DMS114 treated with DMSO at 0.1 percent for 48 hours (cell line): ENCODE data around the gene RNF111.
A peak's percentile ranks its signal among the peaks of the same experiment; 100 is the strongest.
"Not testable (repeated sequence)": the region's sequence is repeated elsewhere in the genome, so short reads cannot be mapped to it uniquely, and the experiment has no call there.

Experiments
- DNase-seq: peaks from one replicate; lab custom pipeline; 2025; ENCODE audit not compliant: unreplicated experiment; lab: John Stamatoyannopoulos, UW

RNF111 gene

DNA sequence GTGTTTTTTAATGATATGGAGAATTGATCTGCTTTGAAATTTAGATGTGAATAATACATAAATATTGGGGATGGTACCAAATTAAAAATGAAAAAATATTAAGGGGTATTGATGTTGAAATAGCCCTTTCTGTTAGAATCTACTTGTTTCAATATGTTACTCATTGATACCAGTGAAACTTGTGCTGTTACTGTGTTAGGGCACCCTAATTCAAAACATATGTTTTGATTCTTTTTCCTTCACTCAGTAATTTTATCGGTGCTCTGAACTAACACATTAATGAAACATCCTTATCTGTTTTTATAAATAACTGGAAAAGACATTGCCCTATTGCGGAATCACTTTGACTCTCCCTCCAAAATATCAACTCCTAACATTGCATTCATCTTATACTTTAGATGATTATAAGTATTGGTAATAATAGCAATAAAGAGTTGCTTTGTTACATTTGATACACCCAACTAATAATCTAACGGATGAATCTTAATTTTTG, 65.5 kb downstream of the RNF111 start:
- no peak for DNase-seq

DNA sequence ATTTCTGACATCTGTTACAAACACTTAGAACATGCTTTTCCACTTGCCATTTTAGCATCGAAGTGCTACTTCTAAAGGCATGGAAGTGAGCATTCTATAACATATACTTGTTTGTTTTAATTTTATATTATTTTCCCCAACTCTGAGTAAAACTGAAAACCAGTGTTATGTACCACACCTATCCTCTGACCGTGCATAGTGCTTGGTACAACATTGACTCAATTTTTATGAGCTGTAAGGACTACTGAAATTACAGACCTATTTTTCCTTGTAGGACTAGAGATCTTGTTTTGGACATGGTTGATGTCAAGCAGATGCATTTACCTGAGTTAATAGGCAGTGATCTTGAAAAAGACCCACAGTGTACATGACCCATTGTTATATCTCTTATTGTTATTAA, 66.0 kb downstream of the RNF111 start:
- no peak for DNase-seq

- no peak for DNase-seq
Observed at GRCh38 chr15:59059076-59059597, 71.7 kb downstream of the RNF111 start.

- no peak for DNase-seq
Observed at GRCh38 chr15:59060348-59060747, 72.9 kb downstream of the RNF111 start.

DNA sequence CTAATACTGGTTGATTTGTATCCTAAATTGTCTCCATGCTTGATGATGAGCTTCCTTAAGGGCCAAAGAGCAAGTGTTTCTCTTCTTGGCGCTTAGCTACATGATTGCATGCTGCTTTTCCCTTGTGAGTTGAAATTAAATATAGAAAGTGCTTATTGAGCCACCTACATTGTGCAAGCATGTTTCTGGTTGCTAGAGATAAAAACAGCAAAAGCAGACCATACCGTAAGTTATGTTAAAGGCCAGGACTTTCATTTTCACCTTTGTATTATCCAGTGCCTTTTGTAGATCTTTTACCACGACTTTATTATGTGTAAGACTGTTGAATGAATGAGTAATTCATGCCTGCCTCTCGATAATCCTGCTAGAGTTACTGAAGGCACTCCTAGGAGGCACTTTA, 75.6 kb downstream of the RNF111 start:
- DNase-seq, result no peak

- no peak for DNase-seq
Observed at GRCh38 chr15:59069430-59069829, 82.0 kb downstream of the RNF111 start.

DNA sequence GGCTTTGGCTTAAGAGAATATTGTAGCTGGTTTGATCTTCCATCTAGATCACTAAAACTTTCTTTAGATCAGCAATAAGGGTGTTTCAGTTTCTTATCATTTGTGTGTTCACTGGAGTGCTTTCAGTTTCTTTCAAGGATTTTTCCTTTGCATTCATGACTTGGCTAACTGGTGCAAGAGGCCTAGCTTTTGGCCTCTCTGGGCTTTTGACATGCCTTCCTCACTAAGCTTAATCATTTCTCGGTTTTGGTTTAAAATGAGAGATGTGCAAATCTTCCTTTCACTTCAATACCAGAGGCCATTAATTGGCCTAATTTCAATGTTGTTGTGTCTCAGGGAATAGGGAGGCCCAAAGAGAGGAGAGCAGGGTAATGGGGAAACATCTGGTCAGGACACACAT, 87.1 kb downstream of the RNF111 start:
- DNase-seq, result no peak

DNA sequence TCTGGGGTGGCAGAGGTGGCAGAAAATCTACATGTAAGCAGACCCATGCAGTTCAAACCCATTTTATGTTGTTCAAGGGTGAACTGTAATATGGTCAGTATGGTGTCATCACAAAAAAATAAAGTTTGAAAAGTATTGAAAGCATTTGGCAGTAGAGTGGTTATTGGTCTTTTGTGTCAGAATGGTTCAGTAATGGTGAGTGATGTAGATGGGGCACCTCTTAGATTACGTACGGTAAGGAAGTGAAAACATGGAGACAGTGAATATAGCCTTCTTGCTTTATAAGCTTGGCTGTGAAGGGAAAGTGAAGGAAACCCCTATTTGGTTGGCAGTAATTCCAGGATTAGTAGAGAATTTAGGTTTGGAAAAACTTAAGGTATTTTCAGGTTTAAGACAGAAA, 100.3 kb downstream of the RNF111 start:
- no peak for DNase-seq

- DNase-seq, result no peak
Observed at GRCh38 chr15:59094077-59094476, 106.6 kb downstream of the RNF111 start.

DNA sequence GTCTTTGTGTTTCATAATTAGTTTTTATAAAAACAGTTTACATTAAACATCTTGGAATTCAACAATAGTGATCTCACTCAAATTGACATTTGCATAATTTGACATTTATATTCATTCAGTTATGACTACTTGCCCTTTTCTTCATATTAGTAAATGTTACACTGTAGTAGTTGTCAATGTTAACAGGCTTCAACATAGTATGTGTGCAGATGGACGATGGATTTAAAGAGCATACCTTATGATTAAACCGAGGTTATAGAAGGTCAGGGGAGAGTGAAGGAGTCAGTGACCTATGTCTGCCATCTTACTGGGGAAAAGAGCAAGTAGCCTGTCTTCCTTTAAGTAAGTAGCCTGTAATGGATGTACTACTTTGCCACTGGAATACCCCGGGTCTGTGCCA, 109.0 kb downstream of the RNF111 start:
- no peak for DNase-seq

DNA sequence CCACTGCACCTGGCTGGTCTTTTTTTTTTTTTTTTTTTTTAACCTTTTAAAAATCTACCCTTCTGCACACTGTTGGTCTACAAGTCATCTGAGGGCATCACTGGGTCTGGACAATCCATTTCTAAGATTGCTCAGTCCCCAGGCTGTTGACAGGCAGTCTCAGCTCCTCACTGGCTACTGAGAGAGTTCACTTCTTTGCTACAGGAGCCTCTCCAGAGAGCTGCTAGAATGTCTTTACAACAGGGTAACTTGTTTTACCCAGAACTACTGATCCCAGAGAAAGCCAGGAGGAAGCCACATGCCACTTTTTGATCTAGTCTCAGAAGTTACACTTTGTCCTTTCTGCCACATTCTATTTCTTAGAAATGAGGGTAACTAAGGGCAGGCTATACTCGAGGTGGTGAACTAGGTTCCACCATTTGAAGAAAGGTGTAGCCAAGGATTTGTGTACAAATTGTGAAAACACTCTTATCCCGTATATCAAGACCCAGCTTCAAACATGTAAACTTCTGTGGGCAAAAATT, 111.8 kb downstream of the RNF111 start:
- no peak for DNase-seq

- DNase-seq, result no peak
Observed at GRCh38 chr15:59104602-59104911, 117.1 kb downstream of the RNF111 start.

DNA sequence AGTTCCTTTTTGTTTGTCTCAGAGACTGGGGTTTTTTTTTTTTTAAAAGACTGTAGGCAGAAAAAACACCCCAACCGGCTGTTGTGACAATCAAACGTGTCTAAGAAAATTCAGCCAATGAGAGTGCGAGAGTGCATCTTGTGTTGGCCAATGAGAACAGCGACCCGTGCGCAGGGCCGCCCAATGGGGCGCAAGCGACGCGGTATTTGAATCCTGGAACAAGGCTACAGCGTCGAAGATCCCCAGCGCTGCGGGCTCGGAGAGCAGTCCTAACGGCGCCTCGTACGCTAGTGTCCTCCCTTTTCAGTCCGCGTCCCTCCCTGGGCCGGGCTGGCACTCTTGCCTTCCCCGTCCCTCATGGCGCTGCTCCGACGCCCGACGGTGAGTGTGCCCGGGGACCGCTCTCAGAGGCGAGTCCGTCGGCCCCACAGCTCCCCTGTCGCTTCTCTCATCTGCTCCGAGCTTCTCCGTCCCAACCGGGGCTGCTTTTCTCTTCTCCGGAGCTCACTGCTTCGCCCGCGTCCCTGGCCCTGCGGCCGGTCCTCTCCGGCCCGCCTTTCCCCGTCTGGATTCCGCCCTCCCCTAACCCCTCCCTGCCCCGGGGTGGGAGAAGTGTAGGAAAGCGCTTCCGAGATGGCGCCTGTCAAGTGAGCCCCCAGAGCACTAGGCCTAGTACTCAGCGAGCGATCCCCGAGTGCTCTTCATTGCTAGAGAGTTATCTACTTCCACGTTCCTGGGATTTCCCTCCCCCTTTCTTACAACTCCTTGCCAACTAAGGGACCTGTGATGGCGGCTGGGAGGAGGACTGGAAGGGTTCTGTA, 117.7 kb downstream of the RNF111 start, which contains the start of gene CCNB2:
Gene CCNB2 (plus strand): TSS at position 235 of the 821 bp plus-strand sequence. CDS start 123 bp downstream, at position 358.
- DNase-seq, result peak; percentile 95

DNA sequence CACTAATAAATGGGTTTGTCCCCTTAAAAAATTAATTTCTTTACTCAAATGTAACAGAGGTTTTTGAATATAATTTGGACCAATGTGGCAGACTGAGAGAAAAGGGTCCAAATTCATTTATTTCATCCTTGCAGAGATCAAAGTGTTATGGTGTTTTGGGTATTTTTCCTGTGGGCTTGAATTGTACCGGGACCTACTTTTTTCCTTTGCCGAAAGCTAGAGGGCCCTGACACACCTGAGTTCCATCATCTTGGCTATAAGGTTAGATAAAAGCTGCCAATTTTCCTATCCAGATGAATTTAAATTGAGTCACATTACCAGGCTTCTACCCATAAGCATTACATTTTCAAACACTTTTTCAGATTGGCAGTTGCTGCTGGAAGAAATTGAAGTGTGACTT, 118.4 kb downstream of the RNF111 start:
- no peak for DNase-seq

DNA sequence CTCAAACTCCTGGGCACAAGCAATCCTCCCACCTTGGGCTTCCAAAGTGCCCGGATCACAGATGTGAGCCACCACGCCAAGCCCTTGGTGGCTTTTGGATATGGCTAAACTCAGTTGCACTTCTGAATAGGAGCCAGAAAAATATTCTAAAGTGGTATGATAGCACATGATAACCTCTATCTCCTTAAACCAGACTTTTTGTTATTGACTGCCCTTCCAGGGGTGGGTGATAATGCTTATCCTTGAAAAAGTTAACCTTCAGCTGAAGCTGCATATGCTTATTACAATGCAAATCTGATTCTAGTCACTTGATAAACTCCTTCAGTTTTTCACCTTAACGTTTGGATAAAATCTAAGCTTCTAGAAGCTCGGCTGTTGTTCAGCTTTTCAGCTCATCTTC, 123.8 kb downstream of the RNF111 start:
- DNase-seq, result no peak

GRCh38 chr15:59115047-59115446, 127.6 kb downstream of the RNF111 start:
- no peak for DNase-seq

DNA sequence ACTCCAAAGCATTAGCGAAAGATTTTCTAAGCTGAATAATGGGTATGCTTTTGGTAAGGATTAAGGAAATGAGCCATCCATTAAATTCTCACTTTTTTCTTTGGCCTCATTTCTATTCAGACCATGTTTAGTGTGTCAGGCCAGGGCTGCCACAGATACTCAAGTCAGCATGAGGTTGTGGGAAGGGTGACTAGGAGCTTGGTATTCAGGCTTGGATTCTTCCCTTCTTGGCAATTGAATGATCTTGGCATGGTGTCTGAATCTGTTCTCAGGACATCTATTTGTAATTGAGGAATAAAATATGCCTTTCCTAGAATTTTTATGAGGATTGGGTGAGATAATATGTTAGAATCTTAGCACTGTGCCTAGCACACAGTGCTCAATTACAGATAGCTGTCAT, 128.7 kb downstream of the RNF111 start:
- DNase-seq, result no peak

- no peak for DNase-seq
Observed at GRCh38 chr15:59116771-59117170, 129.3 kb downstream of the RNF111 start.

GRCh38 chr15:59119625-59120024, 132.2 kb downstream of the RNF111 start:
- no peak for DNase-seq

GRCh38 chr15:59120937-59121336, 133.5 kb downstream of the RNF111 start:
- DNase-seq, result no peak

- DNase-seq, result no peak
Observed at GRCh38 chr15:59124261-59124660, 136.8 kb downstream of the RNF111 start.

- DNase-seq, result not testable (repeated sequence)
Observed at GRCh38 chr15:59125683-59126082, 138.2 kb downstream of the RNF111 start.
